GM23338 (cell line): ENCODE measurements around the gene PAX2. TPM values are rescaled to one million over a fixed set of nuclear protein-coding genes. Genes with fewer than 3 reads are reported as not detected.

ENCODE experiments used
- ATAC-seq: fragments of 200-7000 bp; cut with Tn5 transposase; 3 replicates; pipeline ENCODE4 v1.9.1; 2020
- DNase-seq: peaks from one replicate; pipeline ENCODE4 v3.0.0-alpha.2; 2015; ENCODE audit warnings: low spot score
- H2AFZ ChIP-seq: fragments of 200-600 bp; sonication (generic); 2 replicates; pipeline ENCODE4 v1.8.0; 2016; ENCODE audit warnings: antibody characterized with exemption, mild to moderate bottlenecking, moderate library complexity
- H3F3A ChIP-seq: fragments of 200-600 bp; sonication (generic); replicated peaks from 2 replicates; pipeline ENCODE4 v1.8.0; 2017; ENCODE audit warnings: antibody characterized with exemption, mixed run types, low read depth
- H3K27ac ChIP-seq: fragments of 200-600 bp; sonication (generic); 2 replicates; pipeline ENCODE4 v1.6.1; 2016; ENCODE audit warnings: low read depth
- H3K27me3 ChIP-seq: fragments of 200-600 bp; sonication (generic); 2 replicates; pipeline ENCODE4 v1.8.0; 2016; ENCODE audit warnings: mild to moderate bottlenecking, mixed run types, moderate library complexity; ENCODE audit not compliant: insufficient read depth
- H3K36me3 ChIP-seq: fragments of 200-600 bp; sonication (generic); 2 replicates; pipeline ENCODE4 v1.8.0; 2016; ENCODE audit warnings: mild to moderate bottlenecking; ENCODE audit not compliant: insufficient read depth
- H3K4me1 ChIP-seq: fragments of 200-600 bp; sonication (generic); 2 replicates; pipeline ENCODE4 v1.8.0; 2016; ENCODE audit warnings: mild to moderate bottlenecking, moderate library complexity; ENCODE audit not compliant: insufficient read depth
- H3K4me2 ChIP-seq: fragments of 200-600 bp; sonication (generic); 2 replicates; pipeline ENCODE4 v1.7.1; 2017; ENCODE audit warnings: mixed run types
- H3K4me3 ChIP-seq: fragments of 200-600 bp; sonication (generic); 2 replicates; pipeline ENCODE4 v1.6.1; 2016; ENCODE audit warnings: mixed run types
- H3K79me2 ChIP-seq: fragments of 200-600 bp; sonication (generic); replicated peaks from 2 replicates; pipeline ENCODE4 v1.8.0; 2017; ENCODE audit warnings: mild to moderate bottlenecking; ENCODE audit not compliant: insufficient read depth
- H3K9me2 ChIP-seq: fragments of 200-600 bp; sonication (generic); 2 replicates; pipeline ENCODE4 v1.8.0; 2017; ENCODE audit not compliant: insufficient read depth
- H4K20me1 ChIP-seq: fragments of 200-600 bp; sonication (generic); replicated peaks from 2 replicates; pipeline ENCODE4 v1.8.0; 2017; ENCODE audit warnings: mild to moderate bottlenecking; ENCODE audit not compliant: insufficient read depth
- H3K27ac Mint-ChIP-seq: 2 replicates; pipeline ENCODE4 v1.8.0; 2020; ENCODE audit warnings: inconsistent platforms, mild to moderate bottlenecking, moderate library complexity, mixed read lengths
- H3K27me3 Mint-ChIP-seq: 3 replicates; pipeline ENCODE4 v1.8.0; 2022; ENCODE audit warnings: low read depth, mild to moderate bottlenecking, moderate library complexity, mixed read lengths, inconsistent platforms; ENCODE audit not compliant: insufficient read depth, poor library complexity
- H3K36me3 Mint-ChIP-seq: 3 replicates; pipeline ENCODE4 v1.8.0; 2021; ENCODE audit warnings: low read depth, mild to moderate bottlenecking, inconsistent platforms, moderate library complexity, mixed read lengths
- H3K4me1 Mint-ChIP-seq: 3 replicates; pipeline ENCODE4 v1.8.0; 2020; ENCODE audit warnings: mild to moderate bottlenecking, inconsistent platforms, mixed read lengths
- H3K4me3 Mint-ChIP-seq: 3 replicates; pipeline ENCODE4 v1.8.0; 2021; ENCODE audit warnings: moderate library complexity, mild to moderate bottlenecking, inconsistent platforms, mixed read lengths
- H3K9me3 Mint-ChIP-seq: 3 replicates; pipeline ENCODE4 v1.8.0; 2020; ENCODE audit warnings: moderate library complexity, mild to moderate bottlenecking, inconsistent platforms, mixed read lengths
- CREB1 ChIP-seq: fragments of 250-450 bp; sonication (Bioruptor Pico); IDR thresholded peaks from 2 replicates; pipeline ENCODE4 v1.5.0; 2020; ENCODE audit warnings: low read depth, mild to moderate bottlenecking, moderate library complexity
- EZH2phosphoT487 ChIP-seq: fragments of 200-600 bp; sonication (generic); IDR thresholded peaks from one replicate; pipeline ENCODE4 v1.8.1; 2018; ENCODE audit warnings: antibody characterized with exemption; ENCODE audit not compliant: unreplicated experiment
- POLR2AphosphoS5 ChIP-seq: IDR thresholded peaks from 2 replicates; pipeline ENCODE4 v1.6.1; 2016; ENCODE audit warnings: antibody characterized with exemption, low read depth
- ZNF114 ChIP-seq: fragments of 250-450 bp; sonication (Bioruptor Pico); IDR thresholded peaks from 2 replicates; pipeline ENCODE4 v1.5.0; 2020; ENCODE audit warnings: mild to moderate bottlenecking, moderate library complexity
- ZNF331 ChIP-seq: fragments of 250-450 bp; sonication (Bioruptor Pico); IDR thresholded peaks from 2 replicates; pipeline ENCODE4 v1.5.0; 2020; ENCODE audit warnings: low read depth, mild to moderate bottlenecking, moderate library complexity
- polyA plus RNA-seq: library from polyadenylated mRNA; unstranded; fragments of >200 nt; fragmentation: Nextera tagmentation; extraction: Ambion mirVana; gene quantifications from 2 replicates; pipeline ENCODE4 v1.2.1, GENCODE V29; 2016
- total RNA-seq: library from RNA; depleted of rRNA; stranded (reverse); fragments of >200 nt; shearing (Covaris generic); gene quantifications from 2 replicates; pipeline ENCODE4 v1.2.3, GENCODE V29; 2014
- TF ChIP-seq, protein P1 (sequence below): fragments of 250-450 bp; sonication (Bioruptor Pico); IDR thresholded peaks from 2 replicates; pipeline ENCODE4 v1.5.0; 2020; ENCODE audit warnings: mild to moderate bottlenecking, moderate library complexity
- TF ChIP-seq, protein P2 (sequence below): IDR thresholded peaks from 2 replicates; pipeline ENCODE4 v1.6.1; 2016; ENCODE audit warnings: antibody characterized with exemption
- TF ChIP-seq, protein P3 (sequence below), 2 experiments: fragments of 200-600 bp in 1 of 2; sonication (generic) in 1 of 2; conservative IDR thresholded peaks; 2 replicates each; pipeline versions ENCODE4 v1.5.1 to v1.6.1; 2016 to 2017; ENCODE audit warnings: antibody characterized with exemption in 2 of 2, low read depth in 2 of 2, mild to moderate bottlenecking in 2 of 2, moderate library complexity in 1 of 2

Gene PAX2
- total and polyA plus RNA-seq, 2 experiments from 2014 or later = not detected

GRCh38 chr10:100791369-100792058 is 46.1 kb downstream of the PAX2 start:
- Histone ChIP-seq H3K4me3 (no peak overlapping the region), H2AFZ (no peak overlapping the region), H3K4me1 (peaks cover 20% of the 10 kb centered on the region), H3F3A (0 out of 2 replicates have a peak, but pooled peaks cover 4% of the 10 kb centered on the region), H4K20me1 (no peaks in the 10 kb centered on the region), H3K4me2 (no peak overlapping the region), H3K27me3 (no peaks in the 10 kb centered on the region), H3K79me2 (no peaks in the 10 kb centered on the region), H3K36me3 (no peaks in the 10 kb centered on the region), H3K27ac (no peak overlapping the region), H3K9me2 (no peaks in the 10 kb centered on the region)
- peaks cover 25% of the 10 kb centered on the region for H3K27me3 Mint-ChIP-seq
- H3K9me3 Mint-ChIP-seq = no peaks in the 10 kb centered on the region
- no peaks in the 10 kb centered on the region for H3K36me3 Mint-ChIP-seq
- no peak overlapping the region for H3K27ac Mint-ChIP-seq
- DNase-seq (no peak), ATAC-seq (no peak)
- H3K4me3 Mint-ChIP-seq = no peak overlapping the region
- no peak for TF ChIP-seq EZH2phosphoT487
- TF ChIP-seq ZNF331 (CRISPR knock-in tag) = no peak
- H3K4me1 Mint-ChIP-seq = peaks cover 53% of the 10 kb centered on the region

GRCh38 chr10:100792574-100792973 is 47.2 kb downstream of the PAX2 start:
- H3K79me2 ChIP-seq = no peaks in the 10 kb centered on the region
- no peaks in the 10 kb centered on the region for H3K27me3 ChIP-seq
- peak; percentile 30 for DNase-seq
- Mint-ChIP-seq H3K4me1 (peaks cover 44% of the 10 kb centered on the region), H3K4me3 (no peak overlapping the region), H3K9me3 (no peaks in the 10 kb centered on the region), H3K27me3 (peaks cover 20% of the 10 kb centered on the region), H3K27ac (no peak overlapping the region), H3K36me3 (no peaks in the 10 kb centered on the region)
- H4K20me1 ChIP-seq = no peaks in the 10 kb centered on the region
- no peak overlapping the region for H3K4me3 ChIP-seq
- no peaks in the 10 kb centered on the region for H3K9me2 ChIP-seq
- 0 out of 2 replicates have a peak, but pooled peaks cover 4% of the 10 kb centered on the region for H3F3A ChIP-seq
- no peak overlapping the region for H3K27ac ChIP-seq
- peak; percentile 12 for ATAC-seq
- peak overlapping the region; percentile 61 for H2AFZ ChIP-seq
- peak overlapping the region; percentile 55; the same call in 1 of the 2 replicates for H3K4me2 ChIP-seq
- H3K4me1 ChIP-seq = peaks cover 16% of the 10 kb centered on the region
- H3K36me3 ChIP-seq = no peaks in the 10 kb centered on the region
- TF ChIP-seq, protein P1, sequence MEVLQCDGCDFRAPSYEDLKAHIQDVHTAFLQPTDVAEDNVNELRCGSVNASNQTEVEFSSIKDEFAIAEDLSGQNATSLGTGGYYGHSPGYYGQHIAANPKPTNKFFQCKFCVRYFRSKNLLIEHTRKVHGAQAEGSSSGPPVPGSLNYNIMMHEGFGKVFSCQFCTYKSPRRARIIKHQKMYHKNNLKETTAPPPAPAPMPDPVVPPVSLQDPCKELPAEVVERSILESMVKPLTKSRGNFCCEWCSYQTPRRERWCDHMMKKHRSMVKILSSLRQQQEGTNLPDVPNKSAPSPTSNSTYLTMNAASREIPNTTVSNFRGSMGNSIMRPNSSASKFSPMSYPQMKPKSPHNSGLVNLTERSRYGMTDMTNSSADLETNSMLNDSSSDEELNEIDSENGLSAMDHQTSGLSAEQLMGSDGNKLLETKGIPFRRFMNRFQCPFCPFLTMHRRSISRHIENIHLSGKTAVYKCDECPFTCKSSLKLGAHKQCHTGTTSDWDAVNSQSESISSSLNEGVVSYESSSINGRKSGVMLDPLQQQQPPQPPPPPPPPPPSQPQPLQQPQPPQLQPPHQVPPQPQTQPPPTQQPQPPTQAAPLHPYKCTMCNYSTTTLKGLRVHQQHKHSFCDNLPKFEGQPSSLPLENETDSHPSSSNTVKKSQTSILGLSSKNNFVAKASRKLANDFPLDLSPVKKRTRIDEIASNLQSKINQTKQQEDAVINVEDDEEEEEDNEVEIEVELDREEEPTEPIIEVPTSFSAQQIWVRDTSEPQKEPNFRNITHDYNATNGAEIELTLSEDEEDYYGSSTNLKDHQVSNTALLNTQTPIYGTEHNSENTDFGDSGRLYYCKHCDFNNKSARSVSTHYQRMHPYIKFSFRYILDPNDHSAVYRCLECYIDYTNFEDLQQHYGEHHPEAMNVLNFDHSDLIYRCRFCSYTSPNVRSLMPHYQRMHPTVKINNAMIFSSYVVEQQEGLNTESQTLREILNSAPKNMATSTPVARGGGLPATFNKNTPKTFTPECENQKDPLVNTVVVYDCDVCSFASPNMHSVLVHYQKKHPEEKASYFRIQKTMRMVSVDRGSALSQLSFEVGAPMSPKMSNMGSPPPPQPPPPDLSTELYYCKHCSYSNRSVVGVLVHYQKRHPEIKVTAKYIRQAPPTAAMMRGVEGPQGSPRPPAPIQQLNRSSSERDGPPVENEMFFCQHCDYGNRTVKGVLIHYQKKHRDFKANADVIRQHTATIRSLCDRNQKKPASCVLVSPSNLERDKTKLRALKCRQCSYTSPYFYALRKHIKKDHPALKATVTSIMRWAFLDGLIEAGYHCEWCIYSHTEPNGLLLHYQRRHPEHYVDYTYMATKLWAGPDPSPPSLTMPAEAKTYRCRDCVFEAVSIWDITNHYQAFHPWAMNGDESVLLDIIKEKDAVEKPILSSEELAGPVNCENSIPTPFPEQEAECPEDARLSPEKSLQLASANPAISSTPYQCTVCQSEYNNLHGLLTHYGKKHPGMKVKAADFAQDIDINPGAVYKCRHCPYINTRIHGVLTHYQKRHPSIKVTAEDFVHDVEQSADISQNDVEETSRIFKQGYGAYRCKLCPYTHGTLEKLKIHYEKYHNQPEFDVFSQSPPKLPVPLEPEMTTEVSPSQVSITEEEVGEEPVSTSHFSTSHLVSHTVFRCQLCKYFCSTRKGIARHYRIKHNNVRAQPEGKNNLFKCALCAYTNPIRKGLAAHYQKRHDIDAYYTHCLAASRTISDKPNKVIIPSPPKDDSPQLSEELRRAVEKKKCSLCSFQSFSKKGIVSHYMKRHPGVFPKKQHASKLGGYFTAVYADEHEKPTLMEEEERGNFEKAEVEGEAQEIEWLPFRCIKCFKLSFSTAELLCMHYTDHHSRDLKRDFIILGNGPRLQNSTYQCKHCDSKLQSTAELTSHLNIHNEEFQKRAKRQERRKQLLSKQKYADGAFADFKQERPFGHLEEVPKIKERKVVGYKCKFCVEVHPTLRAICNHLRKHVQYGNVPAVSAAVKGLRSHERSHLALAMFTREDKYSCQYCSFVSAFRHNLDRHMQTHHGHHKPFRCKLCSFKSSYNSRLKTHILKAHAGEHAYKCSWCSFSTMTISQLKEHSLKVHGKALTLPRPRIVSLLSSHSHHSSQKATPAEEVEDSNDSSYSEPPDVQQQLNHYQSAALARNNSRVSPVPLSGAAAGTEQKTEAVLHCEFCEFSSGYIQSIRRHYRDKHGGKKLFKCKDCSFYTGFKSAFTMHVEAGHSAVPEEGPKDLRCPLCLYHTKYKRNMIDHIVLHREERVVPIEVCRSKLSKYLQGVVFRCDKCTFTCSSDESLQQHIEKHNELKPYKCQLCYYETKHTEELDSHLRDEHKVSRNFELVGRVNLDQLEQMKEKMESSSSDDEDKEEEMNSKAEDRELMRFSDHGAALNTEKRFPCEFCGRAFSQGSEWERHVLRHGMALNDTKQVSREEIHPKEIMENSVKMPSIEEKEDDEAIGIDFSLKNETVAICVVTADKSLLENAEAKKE (CRISPR knock-in tag) = no peak
- TF ChIP-seq CREB1 (no peak), EZH2phosphoT487 (no peak), POLR2AphosphoS5 (no peak), ZNF331 (CRISPR knock-in tag) (no peak), ZNF114 (CRISPR knock-in tag) (no peak)
- TF ChIP-seq, protein P2, sequence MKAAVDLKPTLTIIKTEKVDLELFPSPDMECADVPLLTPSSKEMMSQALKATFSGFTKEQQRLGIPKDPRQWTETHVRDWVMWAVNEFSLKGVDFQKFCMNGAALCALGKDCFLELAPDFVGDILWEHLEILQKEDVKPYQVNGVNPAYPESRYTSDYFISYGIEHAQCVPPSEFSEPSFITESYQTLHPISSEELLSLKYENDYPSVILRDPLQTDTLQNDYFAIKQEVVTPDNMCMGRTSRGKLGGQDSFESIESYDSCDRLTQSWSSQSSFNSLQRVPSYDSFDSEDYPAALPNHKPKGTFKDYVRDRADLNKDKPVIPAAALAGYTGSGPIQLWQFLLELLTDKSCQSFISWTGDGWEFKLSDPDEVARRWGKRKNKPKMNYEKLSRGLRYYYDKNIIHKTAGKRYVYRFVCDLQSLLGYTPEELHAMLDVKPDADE = no peak
- TF ChIP-seq, protein P3, sequence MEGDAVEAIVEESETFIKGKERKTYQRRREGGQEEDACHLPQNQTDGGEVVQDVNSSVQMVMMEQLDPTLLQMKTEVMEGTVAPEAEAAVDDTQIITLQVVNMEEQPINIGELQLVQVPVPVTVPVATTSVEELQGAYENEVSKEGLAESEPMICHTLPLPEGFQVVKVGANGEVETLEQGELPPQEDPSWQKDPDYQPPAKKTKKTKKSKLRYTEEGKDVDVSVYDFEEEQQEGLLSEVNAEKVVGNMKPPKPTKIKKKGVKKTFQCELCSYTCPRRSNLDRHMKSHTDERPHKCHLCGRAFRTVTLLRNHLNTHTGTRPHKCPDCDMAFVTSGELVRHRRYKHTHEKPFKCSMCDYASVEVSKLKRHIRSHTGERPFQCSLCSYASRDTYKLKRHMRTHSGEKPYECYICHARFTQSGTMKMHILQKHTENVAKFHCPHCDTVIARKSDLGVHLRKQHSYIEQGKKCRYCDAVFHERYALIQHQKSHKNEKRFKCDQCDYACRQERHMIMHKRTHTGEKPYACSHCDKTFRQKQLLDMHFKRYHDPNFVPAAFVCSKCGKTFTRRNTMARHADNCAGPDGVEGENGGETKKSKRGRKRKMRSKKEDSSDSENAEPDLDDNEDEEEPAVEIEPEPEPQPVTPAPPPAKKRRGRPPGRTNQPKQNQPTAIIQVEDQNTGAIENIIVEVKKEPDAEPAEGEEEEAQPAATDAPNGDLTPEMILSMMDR (conservative IDR thresholded peaks at IDR 0.05; ENCODE audit: low read depth in 2 of 2) = no peak
